ENCODE results near the gene CDH4. TPM values are rescaled to one million over a fixed set of nuclear protein-coding genes. Genes with fewer than 3 reads are reported as not detected.

Gene CDH4
- total and polyA plus RNA-seq, 2 donors (not counting 3 experiments of a cell fraction or from before 2014, with no cell fraction given) = 0.17 to 0.51 TPM

DNA sequence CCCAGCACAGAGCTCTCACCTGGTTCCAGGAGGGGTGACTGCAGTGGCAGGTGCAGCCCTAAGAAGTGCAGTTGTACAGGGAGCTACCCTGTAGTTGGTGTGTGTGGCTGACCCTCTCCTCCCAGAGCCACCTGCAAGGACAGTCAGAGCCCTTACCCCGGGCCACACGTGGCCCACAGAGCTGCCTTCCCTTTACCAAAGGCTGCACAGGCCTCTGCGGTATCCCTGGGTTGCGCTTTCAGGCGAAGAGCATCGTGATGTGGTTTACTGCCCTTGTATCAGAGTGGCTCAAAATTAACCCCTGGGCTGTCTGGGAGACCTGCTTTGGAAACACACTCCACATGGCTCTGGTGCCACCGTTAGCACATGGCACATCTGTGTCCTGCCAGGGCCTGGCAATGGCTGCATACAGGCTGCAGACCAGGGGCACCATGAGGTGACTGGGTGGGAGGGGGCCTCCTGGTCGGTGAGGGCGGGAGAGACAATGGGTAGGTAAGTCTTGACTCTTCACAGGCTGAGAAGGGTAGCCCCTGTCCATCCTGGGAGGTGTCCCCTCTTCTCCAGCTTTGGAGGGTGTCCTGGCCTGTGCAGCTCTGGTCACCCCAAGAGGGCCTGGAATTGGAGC, 81.5 kb downstream of the CDH4 start:
- Histone ChIP-seq H3K79me2 (ENCODE audit: control insufficient read depth, insufficient read depth, low read length) (no peaks in the 10 kb centered on the region), H4K20me1 (replicated peaks; ENCODE audit: control insufficient read depth, extremely low read depth, insufficient read depth, low read length) (no peaks in the 10 kb centered on the region), H2AFZ (ENCODE audit: low read depth, low read length) (no peak overlapping the region), H3K9me3 (replicated peaks; ENCODE audit: control insufficient read depth, insufficient read depth, low read length) (peaks cover 6% of the 10 kb centered on the region), H3K27me3 (ENCODE audit: control insufficient read depth in 2 of 2, insufficient read depth in 2 of 2, low read length in 2 of 2) (no peaks in the 10 kb centered on the region), H3K4me1 (ENCODE audit: control insufficient read depth, extremely low read depth, insufficient read depth, low read length) (no peaks in the 10 kb centered on the region), H3K27ac (ENCODE audit: insufficient read depth, low read depth, low read length) (no peak overlapping the region), H3K9ac (replicated peaks; ENCODE audit: extremely low read depth, insufficient read depth, low read length) (no peak overlapping the region), H3K36me3 (ENCODE audit: control insufficient read depth in 2 of 2, extremely low read depth in 1 of 2, insufficient read depth in 2 of 2, low read length in 2 of 2) (no peaks in the 10 kb centered on the region), H3K9me1 (replicated peaks; ENCODE audit: control insufficient read depth, extremely low read depth, insufficient read depth, low read length) (no peaks in the 10 kb centered on the region), H3K4me3 (replicated peaks in 1 of 3; ENCODE audit: insufficient read depth in 1 of 3, low read depth in 1 of 3, low read length in 3 of 3) (no peak overlapping the region), H3K4me2 (ENCODE audit: insufficient read depth, low read length) (no peak overlapping the region)
- intact Hi-C loops (cut with micrococcal nuclease) = no loop called here
- no peak for DNase-seq (ENCODE audit: low read depth, low spot score)
- FAIRE-seq = no peak
- dilution Hi-C loops (cut with MboI; ENCODE audit: extremely low pct_ligation_motif_present, low sequenced_read_pairs) = no loop called here
- BruUV-seq (replicated peaks) = no TSS peak
- no peak for TF ChIP-seq POLR2A (IDR thresholded peaks at IDR 0.05; ENCODE audit: low read depth, low read length)
- ChIA-PET CTCF (no interaction called here), POLR2A (no interaction called here)

DNA sequence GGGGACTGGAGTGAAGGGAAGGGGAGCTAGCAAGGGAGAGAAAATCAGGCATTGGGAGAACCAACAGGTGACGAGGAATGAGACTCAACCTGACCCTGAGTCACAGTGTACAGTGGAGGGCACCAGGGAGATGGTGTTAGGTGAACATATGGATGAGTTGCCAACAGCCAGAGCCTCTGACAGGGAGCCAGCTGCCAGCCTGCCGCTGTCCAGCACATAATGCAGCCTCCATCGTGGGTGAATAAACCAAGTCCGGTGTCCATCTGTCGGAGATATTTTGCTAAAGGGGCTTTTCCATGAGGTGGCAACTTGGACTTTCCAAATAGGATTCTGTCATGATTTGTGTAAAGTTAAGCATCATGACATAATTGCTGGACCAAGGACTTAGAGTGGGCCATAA, 88.1 kb downstream of the CDH4 start:
- Histone ChIP-seq H3K36me3 (ENCODE audit: control insufficient read depth in 2 of 2, extremely low read depth in 1 of 2, insufficient read depth in 2 of 2, low read length in 2 of 2) (no peaks in the 10 kb centered on the region), H3K4me3 (replicated peaks in 1 of 3; ENCODE audit: insufficient read depth in 1 of 3, low read depth in 1 of 3, low read length in 3 of 3) (no peak overlapping the region), H3K79me2 (ENCODE audit: control insufficient read depth, insufficient read depth, low read length) (no peaks in the 10 kb centered on the region), H3K27me3 (ENCODE audit: control insufficient read depth in 2 of 2, insufficient read depth in 2 of 2, low read length in 2 of 2) (no peaks in the 10 kb centered on the region), H3K27ac (ENCODE audit: insufficient read depth, low read depth, low read length) (no peak overlapping the region), H3K4me2 (ENCODE audit: insufficient read depth, low read length) (no peak overlapping the region), H3K9ac (replicated peaks; ENCODE audit: extremely low read depth, insufficient read depth, low read length) (no peak overlapping the region), H3K9me1 (replicated peaks; ENCODE audit: control insufficient read depth, extremely low read depth, insufficient read depth, low read length) (no peaks in the 10 kb centered on the region), H3K9me3 (replicated peaks; ENCODE audit: control insufficient read depth, insufficient read depth, low read length) (peaks cover 10% of the 10 kb centered on the region), H4K20me1 (replicated peaks; ENCODE audit: control insufficient read depth, extremely low read depth, insufficient read depth, low read length) (no peaks in the 10 kb centered on the region), H2AFZ (ENCODE audit: low read depth, low read length) (no peak overlapping the region), H3K4me1 (ENCODE audit: control insufficient read depth, extremely low read depth, insufficient read depth, low read length) (no peaks in the 10 kb centered on the region)
- dilution Hi-C loops (cut with MboI; ENCODE audit: extremely low pct_ligation_motif_present, low sequenced_read_pairs) = no loop called here
- POLR2A ChIA-PET = no interaction called here
- no peak for DNase-seq (ENCODE audit: low read depth, low spot score)
- no peak for TF ChIP-seq EZH2 (IDR thresholded peaks at IDR 0.05; ENCODE audit: borderline replicate concordance, low read depth, low read length, severe bottlenecking)
- TF ChIP-seq JUN (IDR thresholded peaks at IDR 0.05; ENCODE audit: borderline replicate concordance, insufficient read depth, insufficient read length, low read depth) = no peak
- TF ChIP-seq, protein P1, sequence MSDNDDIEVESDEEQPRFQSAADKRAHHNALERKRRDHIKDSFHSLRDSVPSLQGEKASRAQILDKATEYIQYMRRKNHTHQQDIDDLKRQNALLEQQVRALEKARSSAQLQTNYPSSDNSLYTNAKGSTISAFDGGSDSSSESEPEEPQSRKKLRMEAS (IDR thresholded peaks at IDR 0.05; ENCODE audit: insufficient read depth, insufficient read length) = no peak
- TF ChIP-seq MYC (IDR thresholded peaks at IDR 0.05; ENCODE audit: low read depth, low read length) = no peak
- TF ChIP-seq GATA2 (IDR thresholded peaks at IDR 0.05; ENCODE audit: insufficient read depth, insufficient read length, low read depth, low read length) = no peak
- no peak for TF ChIP-seq FOS (IDR thresholded peaks at IDR 0.05; ENCODE audit: borderline replicate concordance, insufficient read depth, low read length)
- no peak for TF ChIP-seq POLR2A (IDR thresholded peaks at IDR 0.05; ENCODE audit: low read depth, low read length)
- TF ChIP-seq POLR2AphosphoS5 (IDR thresholded peaks at IDR 0.05; ENCODE audit: insufficient read depth, low read depth, low read length) = no peak
- TF ChIP-seq, protein P2, sequence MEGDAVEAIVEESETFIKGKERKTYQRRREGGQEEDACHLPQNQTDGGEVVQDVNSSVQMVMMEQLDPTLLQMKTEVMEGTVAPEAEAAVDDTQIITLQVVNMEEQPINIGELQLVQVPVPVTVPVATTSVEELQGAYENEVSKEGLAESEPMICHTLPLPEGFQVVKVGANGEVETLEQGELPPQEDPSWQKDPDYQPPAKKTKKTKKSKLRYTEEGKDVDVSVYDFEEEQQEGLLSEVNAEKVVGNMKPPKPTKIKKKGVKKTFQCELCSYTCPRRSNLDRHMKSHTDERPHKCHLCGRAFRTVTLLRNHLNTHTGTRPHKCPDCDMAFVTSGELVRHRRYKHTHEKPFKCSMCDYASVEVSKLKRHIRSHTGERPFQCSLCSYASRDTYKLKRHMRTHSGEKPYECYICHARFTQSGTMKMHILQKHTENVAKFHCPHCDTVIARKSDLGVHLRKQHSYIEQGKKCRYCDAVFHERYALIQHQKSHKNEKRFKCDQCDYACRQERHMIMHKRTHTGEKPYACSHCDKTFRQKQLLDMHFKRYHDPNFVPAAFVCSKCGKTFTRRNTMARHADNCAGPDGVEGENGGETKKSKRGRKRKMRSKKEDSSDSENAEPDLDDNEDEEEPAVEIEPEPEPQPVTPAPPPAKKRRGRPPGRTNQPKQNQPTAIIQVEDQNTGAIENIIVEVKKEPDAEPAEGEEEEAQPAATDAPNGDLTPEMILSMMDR (IDR thresholded peaks at IDR 0.05; ENCODE audit: extremely low read depth in 1 of 2, insufficient read depth in 1 of 2, low read depth in 1 of 2, low read length in 2 of 2) = no peak
- intact Hi-C loops (cut with micrococcal nuclease) = no loop called here
- CTCF ChIA-PET = no interaction called here
- BruUV-seq (replicated peaks) = no TSS peak
- FAIRE-seq = no peak

All from endothelial cell of umbilical vein (primary cell).